ENCODE results near the gene HTRA3. TPM values are rescaled to one million over a fixed set of nuclear protein-coding genes. Genes with fewer than 3 reads are reported as not detected.

HTRA3 gene
- polyA plus RNA-seq, 4 donors = 10.7 to 17.1 (median 12.4) TPM

GRCh38 chr4:8265171-8265929, 4.2 kb upstream of the HTRA3 start:
- DNase-seq (ENCODE audit: low read depth in 4 of 4, low spot score in 3 of 4) = no peak

GRCh38 chr4:8266088-8266487, 3.5 kb upstream of the HTRA3 start:
- no peak for DNase-seq (ENCODE audit: low read depth in 4 of 4, low spot score in 3 of 4)

GRCh38 chr4:8266508-8266907, 3.0 kb upstream of the HTRA3 start:
- no peak for DNase-seq (ENCODE audit: low read depth in 4 of 4, low spot score in 3 of 4)

GRCh38 chr4:8267077-8267476, 2.5 kb upstream of the HTRA3 start:
- DNase-seq (ENCODE audit: low read depth in 4 of 4, low spot score in 3 of 4) = no peak

GRCh38 chr4:8268211-8268610, 1.3 kb upstream of the HTRA3 start:
- DNase-seq (ENCODE audit: low read depth in 4 of 4, low spot score in 3 of 4) = no peak

GRCh38 chr4:8268901-8269534, 536 bp upstream of the HTRA3 start:
- DNase-seq (ENCODE audit: low read depth in 4 of 4, low spot score in 3 of 4) = no peak

- no peak for DNase-seq (ENCODE audit: low read depth in 4 of 4, low spot score in 3 of 4)
Observed at GRCh38 chr4:8270418-8270771, 841 bp downstream of the HTRA3 start.

- DNase-seq (ENCODE audit: low read depth in 4 of 4, low spot score in 3 of 4) = no peak
Observed at GRCh38 chr4:8270912-8271815, 1.6 kb downstream of the HTRA3 start.

- no peak for DNase-seq (ENCODE audit: low read depth in 4 of 4, low spot score in 3 of 4)
Observed at GRCh38 chr4:8271821-8272220, 2.3 kb downstream of the HTRA3 start.

- no peak for DNase-seq (ENCODE audit: low read depth in 4 of 4, low spot score in 3 of 4)
Observed at GRCh38 chr4:8272472-8273428, 3.2 kb downstream of the HTRA3 start.

- DNase-seq (ENCODE audit: low read depth in 4 of 4, low spot score in 3 of 4) = no peak
Observed at GRCh38 chr4:8273450-8273849, 3.9 kb downstream of the HTRA3 start.

- DNase-seq (ENCODE audit: low read depth in 4 of 4, low spot score in 3 of 4) = no peak
Observed at GRCh38 chr4:8274066-8274652, 4.6 kb downstream of the HTRA3 start.

GRCh38 chr4:8274765-8275547, 5.4 kb downstream of the HTRA3 start:
- DNase-seq (ENCODE audit: low read depth in 4 of 4, low spot score in 3 of 4) = peak; percentile 81 to 88 (median 84)

GRCh38 chr4:8275548-8275910, 6.0 kb downstream of the HTRA3 start:
- DNase-seq (ENCODE audit: low read depth in 4 of 4, low spot score in 3 of 4) = no peak

- DNase-seq (ENCODE audit: low read depth in 4 of 4, low spot score in 3 of 4) = no peak
Observed at GRCh38 chr4:8276358-8277240, 7.0 kb downstream of the HTRA3 start.

- no peak for DNase-seq (ENCODE audit: low read depth in 4 of 4, low spot score in 3 of 4)
Observed at GRCh38 chr4:8277356-8278008, 7.9 kb downstream of the HTRA3 start.

- DNase-seq (ENCODE audit: low read depth in 4 of 4, low spot score in 3 of 4) = no peak
Observed at GRCh38 chr4:8278009-8278395, 8.4 kb downstream of the HTRA3 start.

All from right renal pelvis (tissue), 4 donors.